Naive thymus-derived CD4-positive, alpha-beta T cell (primary cell): ENCODE data around the gene DBF4. TPM values are rescaled to one million over a fixed set of nuclear protein-coding genes. Genes with fewer than 3 reads are reported as not detected.
"Not testable (repeated sequence)": the region's sequence is repeated elsewhere in the genome, so short reads cannot be mapped to it uniquely, and the experiment has no call there.

ENCODE experiments used
- ATAC-seq: fragments of 150-1000 bp; cut with Tn5 transposase; 2 replicates; pipeline ENCODE4 v1.10.0; 2021; ENCODE audit warnings: mild to moderate bottlenecking, moderate library complexity
- CTCF ChIA-PET: fragments of 350-600 bp; sonication (Branson Sonifier 250); formaldehyde crosslinking; loops from one replicate; lab custom pipeline; 2021; ENCODE audit warnings: antibody characterized with exemption; lab: Charles Lee
- POLR2A ChIA-PET: fragments of 350-600 bp; sonication (Branson Sonifier 250); formaldehyde crosslinking; loops from one replicate; lab custom pipeline; 2021; ENCODE audit warnings: antibody characterized with exemption, inconsistent platforms; lab: Charles Lee
- DNase-seq, 9 donors: peaks; one replicate each; pipeline versions ENCODE4 v3.0.0 to v3.0.0-alpha.2; 2020 to 2022; ENCODE audit warnings: mixed read lengths in 1 of 9
- H3K27ac ChIP-seq: one replicate; pipeline ENCODE4 v1.7.0; 2013; ENCODE audit warnings: mild to moderate bottlenecking, low read depth, low read length, moderate library complexity
- H3K27me3 ChIP-seq, 2 donors: one replicate each; pipeline ENCODE4 v1.7.0; 2013; ENCODE audit warnings: low read length in 2 of 2, mild to moderate bottlenecking in 2 of 2, moderate library complexity in 2 of 2; ENCODE audit not compliant: control insufficient read depth in 2 of 2, insufficient read depth in 2 of 2
- H3K36me3 ChIP-seq, 3 experiments: 1 replicate in 2 of 3; 2 replicates in 1 of 3; pipeline ENCODE4 v1.7.0; 2013; ENCODE audit warnings: low read length in 3 of 3, mild to moderate bottlenecking in 3 of 3, moderate library complexity in 1 of 3; ENCODE audit not compliant: insufficient read depth in 3 of 3, control insufficient read depth in 2 of 3
- H3K4me1 ChIP-seq, 2 donors: one replicate each; pipeline ENCODE4 v1.7.0; 2013; ENCODE audit warnings: low read length in 2 of 2, mild to moderate bottlenecking in 2 of 2, moderate library complexity in 1 of 2; ENCODE audit not compliant: control insufficient read depth in 2 of 2, insufficient read depth in 2 of 2
- H3K4me3 ChIP-seq: 2 replicates; pipeline ENCODE4 v1.7.0; 2013; ENCODE audit warnings: mild to moderate bottlenecking, low read length
- H3K9me3 ChIP-seq, 3 experiments: 1 replicate in 2 of 3; 2 replicates in 1 of 3; pipeline ENCODE4 v1.7.0; 2013; ENCODE audit warnings: low read length in 3 of 3; ENCODE audit not compliant: control insufficient read depth in 2 of 3
- H3K27ac Mint-ChIP-seq, 9 donors: one replicate each; pipeline ENCODE4 v1.8.0; 2020 to 2022; ENCODE audit warnings: mixed read lengths in 9 of 9, mild to moderate bottlenecking in 8 of 9, moderate library complexity in 5 of 9, inconsistent platforms in 2 of 9
- H3K27me3 Mint-ChIP-seq, 5 donors: one replicate each; pipeline ENCODE4 v1.8.0; 2021 to 2022; ENCODE audit warnings: mixed read lengths in 5 of 5, mild to moderate bottlenecking in 1 of 5
- H3K36me3 Mint-ChIP-seq, 5 donors: one replicate each; pipeline ENCODE4 v1.8.0; 2020 to 2022; ENCODE audit warnings: mixed read lengths in 5 of 5, mild to moderate bottlenecking in 3 of 5, inconsistent platforms in 1 of 5
- H3K4me1 Mint-ChIP-seq, 7 donors: one replicate each; pipeline ENCODE4 v1.8.0; 2020 to 2022; ENCODE audit warnings: mixed read lengths in 7 of 7, mild to moderate bottlenecking in 3 of 7, inconsistent platforms in 1 of 7
- H3K4me3 Mint-ChIP-seq, 10 donors: one replicate each; pipeline ENCODE4 v1.8.0; 2020 to 2022; ENCODE audit warnings: mild to moderate bottlenecking in 10 of 10, mixed read lengths in 10 of 10, moderate library complexity in 6 of 10, inconsistent platforms in 2 of 10
- H3K9me3 Mint-ChIP-seq, 11 donors: one replicate each; pipeline ENCODE4 v1.8.0; 2020 to 2022; ENCODE audit warnings: mixed read lengths in 11 of 11, mild to moderate bottlenecking in 4 of 11, inconsistent platforms in 1 of 11, moderate library complexity in 1 of 11
- intact Hi-C, 2 donors: fragments of 100-400 bp; cut with micrococcal nuclease; formaldehyde crosslinking; loops; one replicate each; pipeline ENCODE4 v1.15.1; 2023
- polyA plus RNA-seq, 2 donors: library from polyadenylated mRNA; unstranded; fragments of 300-500 nt; fragmentation: Illumina TruSeq; gene quantifications; one replicate each; pipeline ENCODE4 v1.2.3, GENCODE V29; 2021
- total RNA-seq, 6 experiments: library from RNA in 5 of 6; stranded (reverse) in 5 of 6; gene quantifications; 1 replicate in 5 of 6; 2 replicates in 1 of 6; pipeline ENCODE4 v1.2.3 and lab custom pipeline; 2021 to 2026

Gene DBF4
- total RNA-seq: 10 to 100 TPM; 31.2 to 46.5 (median 38.4) TPM
- polyA plus RNA-seq: 10 to 100 TPM; 21.2 to 27.7 TPM
- 44.2 reads per million, percentile 68 among the genes with 10 or more reads in this experiment for total RNA-seq (lab: John Stamatoyannopoulos, UW)

- Histone ChIP-seq H3K4me3 (peak within 1 kb of the TSS; percentile 93), H3K27ac (peak within 1 kb of the TSS; percentile 92), H3K36me3 (peaks cover 0 to 14% (median 0%) of the 10 kb centered on the region in 3 experiments), H3K9me3 (no peaks in the 10 kb centered on the region), H3K27me3 (no peaks in the 10 kb centered on the region), H3K4me1 (peaks cover 6 to 13% of the 10 kb centered on the region in 2 donors)
- POLR2A ChIA-PET: interaction anchor here (1.0 to 1.1 kb wide), 2 partner anchors 59 to 341 kb away, joined by 3 read pairs; no protein-coding TSS in a partner anchor
- Mint-ChIP-seq H3K36me3 (peaks cover 4 to 43% (median 24%) of the 10 kb centered on the region in 5 donors), H3K4me1 (peaks cover 27 to 64% (median 54%) of the 10 kb centered on the region in 7 donors), H3K27ac (peak within 1 kb of the TSS; percentile 82 to 98 (median 97)), H3K27me3 (no peaks in the 10 kb centered on the region), H3K9me3 (peaks cover 0 to 18% (median 6%) of the 10 kb centered on the region in 11 donors), H3K4me3 (peak within 1 kb of the TSS; percentile 69 to 96 (median 93))
- ATAC-seq (peak; percentile 95), DNase-seq (peak; percentile 88 to 98 (median 95))
- intact Hi-C loops: loop anchor here (1.0 to 10.0 kb wide), 12 partner anchors 11 to 1729 kb away; partner anchors contain the start of genes ADAM22 (in 2 of the 2), DMTF1 (in 2 of the 2), RUNDC3B (in 2 of the 2) and ABCB1 (in 1 of the 2)
- CTCF ChIA-PET: interaction anchor here (2.7 kb wide), 1 partner anchor 11 kb away, joined by 12 read pairs; no protein-coding TSS in a partner anchor
These were observed at the start of gene DBF4, which contains the start of gene SLC25A40 for GRCh38 chr7:87876040-87876868. TSS of gene DBF4 (plus strand) at chr7:87876493. CDS start at chr7:87876733, 240 bp downstream. TSS of gene SLC25A40 (minus strand) at chr7:87876360. CDS start at chr7:87858727, 17,633 bp downstream.

- H3K9me3 ChIP-seq, H3K27me3 ChIP-seq, H3K4me1 Mint-ChIP-seq, H3K4me3 ChIP-seq, H3K27ac Mint-ChIP-seq, H3K4me1 ChIP-seq, H3K4me3 Mint-ChIP-seq, H3K27ac ChIP-seq, POLR2A ChIA-PET, DNase-seq, ATAC-seq, intact Hi-C loops, H3K27me3 Mint-ChIP-seq, H3K36me3 ChIP-seq, CTCF ChIA-PET: not testable (repeated sequence)
- peaks cover 6 to 23% (median 20%) of the 10 kb centered on the region in 5 donors for H3K36me3 Mint-ChIP-seq
- H3K9me3 Mint-ChIP-seq: peaks cover 10 to 47% (median 30%) of the 10 kb centered on the region in 11 donors
These were observed 47.9 kb upstream of the DBF4 start for GRCh38 chr7:87828383-87828782.

GRCh38 chr7:87831097-87831496 lies 45.2 kb upstream of the DBF4 start:
- CTCF ChIA-PET: no interaction called here

GRCh38 chr7:87833130-87833529 lies 43.2 kb upstream of the DBF4 start:
- H3K27ac ChIP-seq: no peak overlapping the region
- intact Hi-C loops: no loop called here
- DNase-seq (no peak), ATAC-seq (no peak)
- no peak overlapping the region for H3K4me3 ChIP-seq
- peaks cover 0 to 13% (median 8%) of the 10 kb centered on the region in 11 donors for H3K9me3 Mint-ChIP-seq
- H3K4me1 Mint-ChIP-seq: no peaks in the 10 kb centered on the region
- H3K9me3 ChIP-seq: no peaks in the 10 kb centered on the region
- CTCF ChIA-PET: no interaction called here
- peaks cover 0 to 23% (median 15%) of the 10 kb centered on the region in 5 donors for H3K36me3 Mint-ChIP-seq
- no peaks in the 10 kb centered on the region for H3K27me3 ChIP-seq
- no peaks in the 10 kb centered on the region for H3K27me3 Mint-ChIP-seq
- H3K36me3 ChIP-seq: no peaks in the 10 kb centered on the region
- peak overlapping the region in 2 of 9 donors; percentile 23 to 51 for H3K27ac Mint-ChIP-seq
- no peaks in the 10 kb centered on the region for H3K4me1 ChIP-seq
- no peak overlapping the region for H3K4me3 Mint-ChIP-seq
- POLR2A ChIA-PET: no interaction called here

More at GRCh38 chr7:87831097-87831496, 45.2 kb upstream of the DBF4 start:
- peaks cover 0 to 20% (median 12%) of the 10 kb centered on the region in 11 donors for H3K9me3 Mint-ChIP-seq
- no peak for ATAC-seq
- peaks cover 0 to 26% (median 17%) of the 10 kb centered on the region in 5 donors for H3K36me3 Mint-ChIP-seq
- H3K27me3 ChIP-seq: no peaks in the 10 kb centered on the region
- DNase-seq: no peak
- H3K36me3 ChIP-seq: no peaks in the 10 kb centered on the region
- H3K9me3 ChIP-seq: peaks cover 0 to 3% (median 0%) of the 10 kb centered on the region in 3 experiments
- no peak overlapping the region for H3K4me3 ChIP-seq
- H3K4me1 Mint-ChIP-seq: no peaks in the 10 kb centered on the region
- no peaks in the 10 kb centered on the region for H3K4me1 ChIP-seq
- no peak overlapping the region for H3K27ac Mint-ChIP-seq
- intact Hi-C loops: no loop called here
- H3K4me3 Mint-ChIP-seq: no peak overlapping the region
- H3K27ac ChIP-seq: no peak overlapping the region
- no peaks in the 10 kb centered on the region for H3K27me3 Mint-ChIP-seq
- POLR2A ChIA-PET: interaction anchor here (0.7 kb wide), 1 partner anchor 18 kb away, joined by 3 read pairs; no protein-coding TSS in a partner anchor

GRCh38 chr7:87837597-87837996 lies 38.7 kb upstream of the DBF4 start:
- no peaks in the 10 kb centered on the region for H3K9me3 Mint-ChIP-seq
- H3K27ac Mint-ChIP-seq: no peak overlapping the region
- peaks cover 0 to 5% (median 0%) of the 10 kb centered on the region in 3 experiments for H3K36me3 ChIP-seq
- ChIA-PET POLR2A (no interaction called here), CTCF (no interaction called here)
- H3K4me1 ChIP-seq: no peaks in the 10 kb centered on the region
- DNase-seq (no peak), ATAC-seq (no peak)
- peaks cover 0 to 31% (median 11%) of the 10 kb centered on the region in 5 donors for H3K36me3 Mint-ChIP-seq
- intact Hi-C loops: no loop called here
- H3K4me3 ChIP-seq: no peak overlapping the region
- no peak overlapping the region for H3K4me3 Mint-ChIP-seq
- H3K9me3 ChIP-seq: no peaks in the 10 kb centered on the region
- H3K27me3 ChIP-seq: no peaks in the 10 kb centered on the region
- H3K27ac ChIP-seq: no peak overlapping the region
- H3K27me3 Mint-ChIP-seq: no peaks in the 10 kb centered on the region
- peaks cover 0 to 2% (median 0%) of the 10 kb centered on the region in 7 donors for H3K4me1 Mint-ChIP-seq

GRCh38 chr7:87850836-87851593 lies 25.3 kb upstream of the DBF4 start:
- CTCF ChIA-PET: no interaction called here
- no peaks in the 10 kb centered on the region for H3K27me3 Mint-ChIP-seq
- no peaks in the 10 kb centered on the region for H3K9me3 Mint-ChIP-seq
- no peak for DNase-seq
- peaks cover 0 to 11% (median 0%) of the 10 kb centered on the region in 3 experiments for H3K36me3 ChIP-seq
- H3K4me1 Mint-ChIP-seq: peaks cover 0 to 13% (median 3%) of the 10 kb centered on the region in 7 donors
- H3K36me3 Mint-ChIP-seq: peaks cover 0 to 46% (median 23%) of the 10 kb centered on the region in 5 donors
- no peaks in the 10 kb centered on the region for H3K4me1 ChIP-seq
- intact Hi-C loops: loop anchor here in 1 of 2 donors (5.0 kb wide), 1 partner anchor 36 kb away; no protein-coding TSS in a partner anchor
- H3K9me3 ChIP-seq: no peaks in the 10 kb centered on the region
- no peaks in the 10 kb centered on the region for H3K27me3 ChIP-seq
- no peak overlapping the region for H3K4me3 Mint-ChIP-seq
- no peak overlapping the region for H3K4me3 ChIP-seq
- H3K27ac ChIP-seq: no peak overlapping the region
- no peak for ATAC-seq
- no peak overlapping the region for H3K27ac Mint-ChIP-seq
- POLR2A ChIA-PET: interaction anchor here (0.6 kb wide), 1 partner anchor 15 kb away, joined by 5 read pairs; no protein-coding TSS in a partner anchor
